Neural progenitor cell (in vitro differentiated cells): Measurements from ENCODE around the gene METTL25B.

Experiments
- CTCF ChIP-seq: fragments of 200-600 bp; sonication (generic); IDR thresholded peaks from 2 replicates; pipeline ENCODE4 v1.5.1; 2017; ENCODE audit warnings: antibody characterized with exemption, mild to moderate bottlenecking
- EZH2 ChIP-seq: fragments of 200-600 bp; sonication (generic); IDR thresholded peaks from 2 replicates; pipeline ENCODE4 v1.6.1; 2017; ENCODE audit warnings: antibody characterized with exemption, mild to moderate bottlenecking, moderate library complexity
- EZH2phosphoT487 ChIP-seq: fragments of 200-600 bp; sonication (generic); IDR thresholded peaks from 2 replicates; pipeline ENCODE4 v1.6.1; 2017; ENCODE audit warnings: antibody characterized with exemption

- TF ChIP-seq CTCF (no peak), EZH2 (no peak), EZH2phosphoT487 (no peak)
These were observed 27.3 kb upstream of the METTL25B start for GRCh38 chr1:156700736-156701531.
